SK-N-SH (cell line): ENCODE measurements around the gene UBA3. TPM values are rescaled to one million over a fixed set of nuclear protein-coding genes. Genes with fewer than 3 reads are reported as not detected.

ENCODE experiments used
- CTCF ChIA-PET: fragments of 300-600, 350-600 bp; formaldehyde crosslinking; extraction: SDS; loops from one replicate; lab custom pipeline; 2021; lab: Yijun Ruan, JAX
- POLR2A ChIA-PET: fragments of 350-600 bp; sonication (Branson Sonifier 250); formaldehyde crosslinking; extraction: SDS; loops from one replicate; lab custom pipeline; 2020; ENCODE audit warnings: antibody characterized with exemption, inconsistent platforms; lab: Yijun Ruan, JAX
- DNase-seq: peaks from one replicate; pipeline ENCODE4 v3.0.0; 2012
- H2AFZ ChIP-seq: fragments of 200-600 bp; sonication (generic); 2 replicates; pipeline ENCODE4 v1.8.1; 2016; ENCODE audit warnings: antibody characterized with exemption, mild to moderate bottlenecking, low read depth
- H3F3A ChIP-seq: fragments of 200-600 bp; sonication (generic); replicated peaks from 2 replicates; pipeline ENCODE3; 2016; ENCODE audit warnings: antibody characterized with exemption, mild to moderate bottlenecking; ENCODE audit not compliant: insufficient read depth
- H3K27ac ChIP-seq, 2 experiments: fragments of 200-500 bp in 1 of 2; fragments of 200-600 bp in 1 of 2; sonication (Bioruptor generic) in 1 of 2; sonication (generic), shearing (Covaris generic) in 1 of 2; 2 replicates each; pipeline versions ENCODE4 v1.5.1 to v1.6.1; 2014 to 2016; ENCODE audit warnings: low read depth in 2 of 2, inconsistent platforms in 1 of 2, low read length in 1 of 2, mild to moderate bottlenecking in 1 of 2, mixed read lengths in 1 of 2
- H3K27me3 ChIP-seq: fragments of 200-600 bp; sonication (generic), shearing (Covaris generic); 2 replicates; pipeline ENCODE4 v1.6.1; 2016; ENCODE audit warnings: mixed run types; ENCODE audit not compliant: insufficient read depth
- H3K36me3 ChIP-seq, 2 experiments: fragments of 200-500 bp in 1 of 2; fragments of 200-600 bp in 1 of 2; sonication (Bioruptor generic) in 1 of 2; sonication (generic) in 1 of 2; replicated peaks in 1 of 2; 2 replicates each; pipeline versions ENCODE3 to v1.5.1; 2014 to 2016; ENCODE audit warnings: low read length in 1 of 2, mild to moderate bottlenecking in 1 of 2; ENCODE audit not compliant: insufficient read depth in 2 of 2, control insufficient read depth in 1 of 2
- H3K4me1 ChIP-seq, 2 experiments: fragments of 200-500 bp in 1 of 2; fragments of 200-600 bp in 1 of 2; sonication (Bioruptor generic) in 1 of 2; sonication (generic), shearing (Covaris generic) in 1 of 2; 2 replicates each; pipeline versions ENCODE4 v1.5.1 to v1.6.1; 2014 to 2016; ENCODE audit warnings: low read depth in 1 of 2, low read length in 1 of 2, mixed run types in 1 of 2; ENCODE audit not compliant: insufficient read depth in 2 of 2, control insufficient read depth in 1 of 2
- H3K4me2 ChIP-seq: fragments of 200-600 bp; sonication (generic), shearing (Covaris generic); 2 replicates; pipeline ENCODE4 v1.6.1; 2017; ENCODE audit warnings: mixed run types
- H3K4me3 ChIP-seq, 2 experiments: fragments of 200-500 bp in 1 of 2; fragments of 200-600 bp in 1 of 2; sonication (Bioruptor generic) in 1 of 2; sonication (generic), shearing (Covaris generic) in 1 of 2; 2 replicates each; pipeline versions ENCODE4 v1.5.1 to v1.8.1; 2014 to 2016; ENCODE audit warnings: low read depth in 2 of 2, inconsistent platforms in 1 of 2, low read length in 1 of 2, mild to moderate bottlenecking in 1 of 2, mixed read lengths in 1 of 2, moderate library complexity in 1 of 2
- H3K79me2 ChIP-seq: fragments of 200-600 bp; sonication (generic); 2 replicates; pipeline ENCODE4 v1.8.1; 2017; ENCODE audit warnings: mild to moderate bottlenecking; ENCODE audit not compliant: insufficient read depth
- H3K9ac ChIP-seq: fragments of 200-600 bp; sonication (generic); 2 replicates; pipeline ENCODE4 v1.6.1; 2017; ENCODE audit warnings: mixed run types
- H3K9me2 ChIP-seq: fragments of 200-600 bp; sonication (generic); 2 replicates; pipeline ENCODE4 v1.6.1; 2017; ENCODE audit warnings: mixed run types
- H3K9me3 ChIP-seq: fragments of 200-600 bp; sonication (generic); 2 replicates; pipeline ENCODE4 v1.6.1; 2017; ENCODE audit warnings: mixed run types, mild to moderate bottlenecking, moderate library complexity
- H4K20me1 ChIP-seq: fragments of 200-600 bp; sonication (generic); 2 replicates; pipeline ENCODE4 v1.6.1; 2017; ENCODE audit warnings: mild to moderate bottlenecking, mixed run types; ENCODE audit not compliant: insufficient read depth
- CHD2 ChIP-seq: fragments of 150-350 bp; IDR thresholded peaks from 2 replicates; pipeline ENCODE4 v1.6.1; 2018; ENCODE audit warnings: low read length; ENCODE audit not compliant: partially characterized antibody
- FOSL2 ChIP-seq: IDR thresholded peaks from 2 replicates; pipeline ENCODE4 v1.4.0; 2012; ENCODE audit warnings: low read depth, mild to moderate bottlenecking, moderate library complexity, borderline replicate concordance
- IRF3 ChIP-seq: fragments of 150-350 bp; IDR thresholded peaks from 2 replicates; pipeline ENCODE4 v1.6.1; 2016; ENCODE audit warnings: mild to moderate bottlenecking, low read depth, low read length
- SIN3A ChIP-seq: IDR thresholded peaks from 2 replicates; pipeline ENCODE4 v1.6.1; 2012; ENCODE audit warnings: low read depth, mild to moderate bottlenecking, low read length, moderate library complexity, borderline replicate concordance
- TEAD4 ChIP-seq: IDR thresholded peaks from 2 replicates; pipeline ENCODE4 v1.4.0; 2012; ENCODE audit warnings: mild to moderate bottlenecking, borderline replicate concordance; ENCODE audit not compliant: insufficient read depth
- ZBTB33 ChIP-seq: IDR thresholded peaks from 2 replicates; pipeline ENCODE4 v1.4.0; 2012; ENCODE audit warnings: low read depth, borderline replicate concordance
- WGBS: methylation state at CpG from one replicate; pipeline ENCODE4 v1.1.6; 2017; ENCODE audit warnings: low lambda C conversion rate; 5-methylcytosine and 5-hydroxymethylcytosine counted together
- polyA plus RNA-seq, 3 experiments: library from polyadenylated mRNA; depleted of rRNA; stranded (reverse); fragments of >200 nt; gene quantifications; 2 replicates each; pipeline ENCODE4 v1.2.3, GENCODE V29; 2012
- TF ChIP-seq, protein P1 (sequence below): IDR thresholded peaks from 2 replicates; pipeline ENCODE4 v1.4.0; 2012; ENCODE audit warnings: low read depth, borderline replicate concordance

Gene UBA3
- polyA plus RNA-seq, 1 of the 3 experiments (the other 2 are of a cell fraction) = 43.0 TPM

DNA sequence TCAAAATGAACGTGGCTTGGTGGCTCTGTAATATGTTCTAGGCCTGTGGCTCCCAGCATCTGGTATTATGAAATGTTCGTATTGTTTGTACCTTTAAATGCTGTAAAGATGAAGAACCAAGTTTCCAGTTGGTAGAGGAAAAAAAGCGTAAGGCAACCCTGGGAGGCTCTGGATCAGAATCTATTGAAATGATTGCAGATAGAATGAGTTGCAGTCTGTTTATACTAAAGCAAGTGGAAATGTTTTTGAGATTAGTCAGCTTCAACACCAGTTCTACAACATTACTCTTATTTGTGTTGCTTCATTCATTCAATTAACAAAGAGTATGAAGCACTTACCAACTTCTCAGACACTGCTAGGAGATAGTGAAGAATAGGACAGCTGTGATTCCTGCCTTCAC is 9.9 kb upstream of the UBA3 start:
- H4K20me1 ChIP-seq = peaks cover 44% of the 10 kb centered on the region
- POLR2A ChIA-PET = no interaction called here

GRCh38 chr3:69088063-69088462 is 7.9 kb upstream of the UBA3 start:
- H3K4me2 ChIP-seq = peak overlapping the region; percentile 72
- H3K9me2 ChIP-seq = no peaks in the 10 kb centered on the region
- H3K27me3 ChIP-seq = no peaks in the 10 kb centered on the region
- no peaks in the 10 kb centered on the region for H3K9me3 ChIP-seq
- DNase-seq = no peak
- CTCF ChIA-PET = interaction anchor here (0.7 kb wide), 1 partner anchor 408 kb away, joined by 3 read pairs; no protein-coding TSS in a partner anchor
- WGBS = 61% methylated on average over 2 of the region's 2 CpGs
- H3F3A ChIP-seq = peaks cover 33% of the 10 kb centered on the region
- H3K4me1 ChIP-seq = peaks cover 28 to 38% of the 10 kb centered on the region in 2 experiments
- H3K79me2 ChIP-seq = peaks cover 82% of the 10 kb centered on the region
- no peak overlapping the region for H3K4me3 ChIP-seq
- POLR2A ChIA-PET = no interaction called here
- H2AFZ ChIP-seq = no peak overlapping the region
- H4K20me1 ChIP-seq = peaks cover 35% of the 10 kb centered on the region
- H3K9ac ChIP-seq = no peak overlapping the region
- TF ChIP-seq SIN3A (no peak), CHD2 (no peak), TEAD4 (no peak), ZBTB33 (no peak), FOSL2 (no peak)
- TF ChIP-seq, protein P1, sequence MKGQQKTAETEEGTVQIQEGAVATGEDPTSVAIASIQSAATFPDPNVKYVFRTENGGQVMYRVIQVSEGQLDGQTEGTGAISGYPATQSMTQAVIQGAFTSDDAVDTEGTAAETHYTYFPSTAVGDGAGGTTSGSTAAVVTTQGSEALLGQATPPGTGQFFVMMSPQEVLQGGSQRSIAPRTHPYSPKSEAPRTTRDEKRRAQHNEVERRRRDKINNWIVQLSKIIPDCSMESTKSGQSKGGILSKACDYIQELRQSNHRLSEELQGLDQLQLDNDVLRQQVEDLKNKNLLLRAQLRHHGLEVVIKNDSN = no peak
- H3K36me3 ChIP-seq = peaks cover 0 to 23% of the 10 kb centered on the region in 2 experiments
- 0 out of 4 replicates have a peak overlapping the region, but pooled peaks of 1 of the 2 experiments have one; percentile 0 for H3K27ac ChIP-seq

More for the DNA sequence above, 9.9 kb upstream of the UBA3 start:
- Histone ChIP-seq H3K9ac (no peak overlapping the region; the same call in 1 of the 2 replicates), H3K36me3 (peaks cover 0 to 23% of the 10 kb centered on the region in 2 experiments), H3K9me2 (no peaks in the 10 kb centered on the region), H3K4me3 (no peak overlapping the region), H3K4me2 (peak overlapping the region; percentile 43), H3K4me1 (peaks cover 15 to 35% of the 10 kb centered on the region in 2 experiments), H3K79me2 (peaks cover 93% of the 10 kb centered on the region), H3K9me3 (no peaks in the 10 kb centered on the region), H3K27me3 (no peaks in the 10 kb centered on the region), H3F3A (peaks cover 31% of the 10 kb centered on the region), H2AFZ (no peak overlapping the region), H3K27ac (peak overlapping the region in 1 of 2 experiments; percentile 32; a peak in 2 of 4 replicates)
- CTCF ChIA-PET = interaction anchor here (0.6 to 0.7 kb wide), 2 partner anchors 702 to 1814 kb away, joined by 3 read pairs; no protein-coding TSS in a partner anchor
- no peak for TF ChIP-seq IRF3
- peak; percentile 21; the same call in 1 of the 2 replicates for TF ChIP-seq FOSL2
- DNase-seq = no peak
- WGBS = 60% methylated on average over 3 of the region's 3 CpGs
